ENCODE results near the gene MYO1B.

Gene MYO1B

GRCh38 chr2:191320881-191321280, 75.7 kb downstream of the MYO1B start:
- no peak for DNase-seq (ENCODE audit: extremely low read depth, low read depth)

GRCh38 chr2:191321861-191322662, 76.9 kb downstream of the MYO1B start:
- no peak for DNase-seq (ENCODE audit: extremely low read depth, low read depth)
- no peak for TF ChIP-seq CTCF (IDR thresholded peaks at IDR 0.05; ENCODE audit: low read depth, low read length)

More at GRCh38 chr2:191320881-191321280, 75.7 kb downstream of the MYO1B start:
- no peak for TF ChIP-seq CTCF (IDR thresholded peaks at IDR 0.05; ENCODE audit: low read depth, low read length)

GRCh38 chr2:191322828-191323506, 77.8 kb downstream of the MYO1B start:
- TF ChIP-seq CTCF (IDR thresholded peaks at IDR 0.05; ENCODE audit: low read depth, low read length) = no peak
- DNase-seq (ENCODE audit: extremely low read depth, low read depth) = no peak

- DNase-seq (ENCODE audit: extremely low read depth, low read depth) = no peak
- TF ChIP-seq CTCF (IDR thresholded peaks at IDR 0.05; ENCODE audit: low read depth, low read length) = no peak
Measured at GRCh38 chr2:191325651-191326365, 80.6 kb downstream of the MYO1B start.

GRCh38 chr2:191327484-191327883, 82.3 kb downstream of the MYO1B start:
- no peak for DNase-seq (ENCODE audit: extremely low read depth, low read depth)
- no peak for TF ChIP-seq CTCF (IDR thresholded peaks at IDR 0.05; ENCODE audit: low read depth, low read length)

- DNase-seq (ENCODE audit: extremely low read depth, low read depth) = no peak
- TF ChIP-seq CTCF (IDR thresholded peaks at IDR 0.05; ENCODE audit: low read depth, low read length) = no peak
Measured at GRCh38 chr2:191328150-191328809, 83.1 kb downstream of the MYO1B start.
